Ammon's horn (tissue), 1 donor: ENCODE data around the gene STMP1.

Experiments
- DNase-seq: peaks from one replicate; pipeline ENCODE4 v3.0.0-alpha.2; 2016; ENCODE audit warnings: low spot score

STMP1 gene

DNA sequence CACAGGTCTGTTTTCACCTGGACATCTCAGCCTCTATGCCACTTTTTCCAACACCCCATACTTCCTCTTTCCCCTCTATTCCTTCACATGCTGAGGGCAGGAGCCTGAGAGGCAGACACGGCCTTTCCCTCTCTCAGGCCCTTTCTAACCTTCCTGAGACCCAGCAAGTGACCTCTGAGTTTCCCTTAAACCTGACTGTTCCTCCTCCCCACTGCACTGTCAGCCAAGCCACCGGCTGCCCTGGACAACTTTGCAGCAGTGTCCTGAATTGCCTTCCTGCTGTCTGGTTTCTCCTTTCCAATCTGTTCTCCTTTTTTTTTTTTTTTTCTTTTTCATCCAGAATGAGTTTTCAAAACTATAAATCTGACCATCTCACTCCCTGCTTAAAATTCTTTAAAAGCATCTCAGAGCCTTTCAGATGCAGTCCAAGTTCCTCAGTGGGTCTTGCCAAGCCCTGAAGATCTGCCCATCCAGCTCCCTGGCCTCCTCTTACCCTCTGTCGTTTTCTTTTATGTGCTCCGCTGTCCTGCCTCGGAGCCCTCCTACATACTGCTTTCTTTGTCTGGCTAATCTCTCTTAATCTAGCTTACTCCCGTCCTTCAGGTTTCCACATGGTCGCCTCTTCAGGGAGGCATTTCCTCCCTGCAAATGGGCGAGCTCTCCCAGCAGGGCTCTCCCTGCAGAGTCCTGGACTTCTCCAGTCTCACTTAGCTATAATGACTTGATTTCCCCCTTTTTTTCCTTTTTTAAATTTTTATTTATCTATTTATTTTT is 35.1 kb downstream of the STMP1 start:
- no peak for DNase-seq

DNA sequence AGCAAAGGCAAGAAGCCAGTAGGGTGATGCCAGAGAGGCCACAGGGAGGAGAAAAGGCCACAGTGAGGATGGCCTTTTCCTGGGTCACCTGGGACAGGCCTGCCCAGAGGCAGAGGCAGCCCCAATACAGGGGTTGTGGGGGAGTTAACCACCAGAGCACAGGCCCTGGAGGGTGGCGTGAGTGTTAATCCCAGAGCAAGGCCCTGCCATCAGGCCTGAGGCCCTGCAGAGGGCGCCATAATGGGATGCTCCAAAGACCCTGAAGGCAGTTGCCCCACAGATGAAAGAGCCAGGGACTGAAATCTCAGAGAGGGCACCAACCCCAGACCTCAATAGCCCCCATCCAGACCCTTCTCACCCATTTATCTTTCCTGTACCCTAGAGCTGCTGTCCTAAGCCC is 41.8 kb downstream of the STMP1 start:
- DNase-seq: no peak

DNA sequence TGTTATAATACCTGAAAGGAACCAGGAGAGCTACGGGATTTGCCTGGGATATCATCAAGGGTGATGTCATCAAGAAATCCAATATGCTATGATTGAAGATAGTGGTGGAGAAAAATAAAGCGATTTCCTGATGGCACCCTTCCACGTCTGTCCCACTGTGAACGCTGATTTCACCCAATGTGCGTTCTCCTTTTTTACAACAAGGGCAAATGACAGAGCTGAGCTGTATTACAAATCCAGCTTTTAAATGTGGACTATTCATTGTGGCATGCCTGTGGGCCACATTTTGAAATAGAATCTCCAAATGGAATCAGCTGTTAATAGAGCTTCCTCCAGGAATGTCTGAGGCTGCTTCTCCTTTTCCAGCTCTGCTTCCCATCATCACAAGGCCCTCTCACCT is 42.4 kb downstream of the STMP1 start:
- DNase-seq: no peak

DNA sequence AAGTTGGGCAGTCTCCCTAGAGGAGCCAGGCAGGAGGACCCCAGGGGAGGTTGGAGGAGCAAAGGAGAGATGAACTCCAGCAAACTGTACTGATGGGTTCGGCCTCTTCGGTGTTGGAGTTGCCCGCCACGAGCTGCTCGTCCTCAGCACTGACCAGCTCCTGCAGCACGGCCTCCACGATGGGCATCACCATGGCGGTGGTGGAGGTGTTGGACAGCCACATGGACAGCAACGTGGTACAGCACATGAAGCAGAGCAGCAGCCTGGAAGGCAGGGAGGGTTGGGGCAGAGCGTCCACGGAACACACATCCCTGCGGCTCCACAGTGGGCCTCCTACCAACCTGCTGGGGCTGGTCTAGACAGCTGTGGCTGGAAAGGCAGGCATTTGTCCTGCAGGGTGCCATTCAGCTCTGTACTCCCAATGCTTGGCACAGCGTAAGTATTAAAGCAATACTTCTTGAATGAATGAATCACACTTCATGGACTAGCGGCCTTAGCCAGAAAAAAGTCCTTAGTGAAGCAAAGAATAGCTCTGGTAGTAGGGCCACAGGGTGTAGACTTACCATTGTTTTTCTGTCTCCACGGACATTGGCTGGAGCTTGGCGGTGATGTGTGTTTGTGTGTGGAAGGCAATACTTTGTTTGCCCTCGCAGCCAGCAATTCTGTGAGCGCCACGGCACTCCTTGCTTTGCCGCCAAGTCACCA is 43.9 kb downstream of the STMP1 start:
- DNase-seq: no peak

DNA sequence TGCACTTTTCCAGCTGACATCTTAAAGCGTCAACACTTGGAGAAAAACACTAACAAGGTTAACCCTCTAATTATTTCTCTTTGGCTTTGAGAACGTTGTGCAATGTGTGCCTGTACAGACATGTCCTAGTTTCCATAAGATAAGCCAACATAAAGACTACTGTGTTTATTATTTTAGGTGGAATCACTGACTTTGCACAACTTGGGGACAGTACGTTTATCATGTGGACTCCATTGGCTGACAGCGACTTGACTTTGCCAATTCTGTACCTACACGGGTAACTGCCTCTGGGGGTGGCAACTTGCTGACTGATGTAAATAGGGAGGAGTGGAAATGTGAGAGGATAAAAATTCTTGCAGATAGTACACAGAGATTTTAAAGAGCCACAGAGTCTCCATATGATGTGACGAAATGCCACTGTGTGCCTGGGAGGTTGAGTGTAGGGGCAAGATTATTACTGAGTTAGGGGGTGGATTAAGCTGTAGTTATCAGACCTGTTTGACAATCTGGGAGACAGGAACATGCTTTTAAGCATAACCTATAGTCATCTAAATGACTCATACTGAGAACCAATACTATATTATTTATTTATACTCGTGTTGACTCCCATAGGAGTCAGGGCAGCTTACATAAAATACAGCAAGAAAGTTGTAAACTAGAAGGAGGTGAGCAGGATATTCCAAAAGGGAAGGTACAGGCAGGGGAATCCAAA is 44.7 kb downstream of the STMP1 start:
- no peak for DNase-seq

DNA sequence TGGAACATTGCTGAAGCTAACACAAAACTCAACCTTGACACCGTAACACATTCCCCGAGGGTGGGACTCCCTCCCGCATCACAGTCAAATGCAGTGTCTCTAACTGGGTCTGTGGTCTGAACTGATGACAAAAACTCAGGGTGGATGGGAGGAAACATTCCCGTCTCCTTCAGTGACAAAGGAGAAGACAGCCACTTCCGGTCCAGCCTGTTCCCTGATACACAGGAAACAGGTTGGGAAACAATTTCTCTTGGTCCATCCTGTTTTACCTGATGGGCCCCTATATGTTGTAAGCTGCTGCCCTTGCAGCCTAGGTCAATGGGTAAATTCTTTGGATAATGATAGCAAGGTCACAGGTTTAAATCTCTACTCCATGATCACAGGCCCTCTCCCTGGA is 45.3 kb downstream of the STMP1 start:
- DNase-seq: no peak

DNA sequence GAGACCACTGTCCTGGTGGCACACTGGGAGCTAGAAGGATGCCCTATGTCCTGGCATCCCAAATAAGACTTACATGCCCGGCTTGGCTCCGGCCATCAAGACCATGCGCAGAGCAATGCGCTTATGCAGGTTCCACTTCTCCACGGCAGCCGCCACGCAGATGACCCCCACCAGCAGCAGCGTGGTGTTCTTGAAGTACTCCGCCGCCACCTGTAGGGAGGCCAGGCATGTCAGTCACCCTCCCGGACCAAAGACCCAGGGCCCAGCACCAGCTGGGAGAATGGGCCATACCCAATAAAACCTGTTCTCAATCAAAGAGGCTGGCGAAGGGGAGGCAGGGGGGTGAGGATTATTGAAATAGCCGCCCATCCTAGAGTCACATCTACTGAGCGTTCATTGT is 45.7 kb downstream of the STMP1 start:
- no peak for DNase-seq

DNA sequence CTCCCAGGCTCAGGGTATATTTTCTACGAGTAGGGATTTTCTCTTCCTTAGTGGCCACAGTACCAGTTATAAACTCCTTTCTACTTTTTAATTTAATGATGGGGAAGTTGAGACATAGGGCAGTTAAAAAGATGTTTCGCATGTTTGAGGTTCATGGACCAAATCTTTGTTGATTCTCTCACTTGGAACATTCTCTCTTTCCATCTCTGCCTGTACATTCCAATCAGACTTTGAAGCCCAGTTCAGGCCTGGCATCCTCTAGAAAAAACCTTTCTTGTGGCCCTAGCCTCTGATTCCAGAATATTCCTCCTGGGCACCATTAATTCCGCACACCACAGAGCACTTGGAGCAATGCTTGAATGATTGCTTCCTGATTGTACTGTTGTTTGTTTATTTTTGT is 47.2 kb downstream of the STMP1 start:
- DNase-seq: no peak

DNA sequence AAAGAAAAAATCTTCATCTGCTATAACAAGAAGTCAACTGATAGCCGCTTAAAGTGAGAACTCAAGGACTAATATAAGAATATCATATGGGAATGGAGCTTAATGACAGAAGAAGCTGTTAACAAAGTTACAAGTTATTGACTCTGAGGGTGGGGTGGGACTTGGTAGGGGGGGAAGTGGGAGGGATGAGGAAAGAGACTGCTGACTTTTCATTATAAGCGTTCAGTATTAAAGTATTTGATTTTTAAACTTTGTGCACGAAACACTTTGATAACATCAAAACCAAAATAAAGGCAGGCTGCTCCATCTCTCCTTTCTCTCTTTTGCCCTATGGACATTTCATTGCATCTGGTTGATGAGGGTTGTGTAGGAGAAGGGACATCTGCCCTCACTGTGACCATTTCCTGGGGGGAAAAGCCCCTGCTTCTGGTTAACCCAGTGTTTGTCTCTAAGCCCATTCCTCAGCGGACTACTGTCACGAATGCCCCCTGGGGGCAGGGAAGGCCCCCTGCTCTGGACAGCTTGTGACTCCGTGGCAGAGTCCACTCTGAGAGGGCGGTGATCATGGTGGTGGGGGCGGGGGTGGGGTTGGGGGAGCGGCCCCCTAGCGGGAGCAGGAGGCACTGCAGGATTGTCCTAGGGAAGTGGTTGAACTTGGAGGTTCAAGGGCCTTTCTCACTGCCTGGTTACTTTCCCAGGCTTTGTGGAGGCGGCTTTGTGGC is 48.3 kb downstream of the STMP1 start:
- no peak for DNase-seq

DNA sequence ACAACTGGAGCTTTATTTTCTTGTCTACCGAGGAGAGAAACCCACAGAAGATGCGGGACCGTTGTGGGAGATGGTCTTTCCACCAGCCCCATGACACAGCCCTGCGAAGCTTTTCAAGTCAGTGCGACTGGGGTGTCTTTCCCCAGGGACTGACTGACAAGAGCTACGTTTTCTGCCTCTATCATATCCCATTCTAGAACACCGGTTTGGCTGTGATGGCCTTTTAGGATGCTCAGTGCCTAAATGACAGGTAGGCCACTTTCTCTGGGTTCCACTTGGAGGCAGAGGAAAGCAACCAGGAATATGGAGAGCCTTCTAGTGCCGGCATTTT is 48.8 kb downstream of the STMP1 start:
- no peak for DNase-seq

DNA sequence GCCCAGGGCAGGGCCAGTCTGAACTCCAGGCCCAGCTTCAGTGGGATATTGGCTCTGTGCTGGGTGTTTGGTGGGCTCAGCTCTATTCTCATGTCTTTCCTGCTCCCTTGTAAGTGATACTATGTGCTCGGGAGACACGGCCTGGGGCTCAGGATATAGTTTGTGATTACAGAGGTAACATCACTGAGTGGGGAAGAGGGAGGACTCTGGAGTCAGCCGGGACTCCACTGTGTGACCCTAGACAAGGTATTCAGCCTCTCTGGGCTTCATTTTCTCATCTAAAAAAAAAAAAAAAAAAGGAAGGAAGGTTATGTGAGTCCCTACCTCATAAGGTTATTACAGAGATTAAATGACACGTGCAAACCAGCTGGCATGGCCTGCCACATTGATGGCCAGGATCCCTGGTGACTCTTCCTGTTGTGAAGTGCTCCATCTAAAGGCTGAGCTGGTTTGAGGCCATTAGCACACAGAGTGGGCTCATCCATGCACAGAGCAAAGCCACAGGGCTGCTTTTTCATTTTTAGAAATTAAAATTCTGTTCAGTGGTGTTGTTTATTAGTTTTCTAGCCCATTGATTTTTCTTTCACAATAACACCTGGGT is 50.0 kb downstream of the STMP1 start:
- no peak for DNase-seq

DNA sequence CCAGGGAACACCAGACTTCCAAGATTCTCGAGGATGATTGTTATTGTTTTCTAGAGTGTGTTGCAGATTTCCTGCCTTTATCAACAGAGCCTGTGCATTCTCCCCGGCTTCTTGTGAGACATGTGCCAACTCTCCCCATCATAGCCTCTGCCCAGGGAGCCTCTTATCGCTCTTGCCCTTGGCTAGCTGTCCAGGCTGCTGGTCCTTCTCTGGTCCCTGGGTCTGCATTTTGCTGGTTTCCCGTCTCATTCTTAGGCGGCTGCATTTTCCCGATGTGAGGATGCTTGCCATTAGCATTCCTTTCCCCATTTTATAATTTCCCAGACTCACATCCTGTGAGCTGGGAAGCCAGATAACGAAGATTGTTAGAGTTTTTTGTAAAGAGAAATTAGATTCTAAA is 50.5 kb downstream of the STMP1 start:
- no peak for DNase-seq

DNA sequence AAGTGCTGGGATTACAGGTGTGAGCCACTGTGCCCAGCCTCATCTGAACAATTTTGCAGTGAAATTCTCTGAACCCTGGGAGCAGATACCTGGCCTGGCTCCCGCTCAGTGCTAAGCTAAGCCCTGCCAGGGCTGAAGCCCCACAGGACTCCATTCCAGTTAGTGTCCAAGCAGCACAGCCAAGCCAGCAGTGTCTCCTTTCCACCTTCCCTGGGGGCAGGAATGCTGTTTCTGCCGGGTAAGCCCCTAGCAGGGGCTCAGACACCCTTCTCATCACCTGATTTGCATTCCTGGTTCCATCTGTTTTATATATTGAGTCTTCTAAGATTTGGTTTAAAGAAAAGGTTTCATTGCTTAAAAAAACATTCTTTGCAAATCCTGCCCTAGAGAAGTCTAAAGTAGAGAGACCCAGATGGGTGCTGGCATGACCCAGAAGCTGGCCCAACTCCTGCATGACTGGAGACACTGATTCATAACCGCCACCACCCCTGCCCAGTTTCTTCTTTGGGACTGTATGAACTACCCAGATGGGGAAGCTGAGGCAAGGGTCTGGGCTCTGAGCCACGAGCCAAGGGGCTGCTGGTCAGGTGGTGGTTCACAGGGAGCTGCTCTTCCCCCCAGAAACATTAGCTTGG is 51.6 kb downstream of the STMP1 start:
- no peak for DNase-seq

DNA sequence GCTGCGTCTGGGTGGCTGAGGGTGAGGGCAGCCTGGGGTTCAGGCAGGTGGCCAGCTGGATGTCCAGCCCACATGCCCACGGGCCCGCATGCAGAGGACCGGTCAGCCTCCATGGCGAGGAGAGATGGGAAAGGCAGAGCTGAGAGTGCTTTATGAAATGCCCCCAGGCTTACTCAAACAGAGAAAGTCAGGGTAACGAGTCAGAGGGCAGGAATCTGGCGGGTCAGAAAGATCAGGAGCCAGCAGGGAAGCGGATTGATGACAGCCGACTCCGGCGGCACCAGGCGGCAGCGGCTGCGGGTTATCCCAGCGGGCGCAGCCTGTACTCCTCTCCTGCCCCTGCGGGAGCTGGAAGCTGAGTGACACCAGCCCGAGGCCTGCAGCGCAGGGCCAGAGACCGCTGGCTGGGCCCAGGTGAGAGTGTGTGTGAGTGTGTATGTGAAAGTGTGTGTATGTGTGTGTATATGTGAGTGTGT is 52.3 kb downstream of the STMP1 start:
- DNase-seq: no peak

DNA sequence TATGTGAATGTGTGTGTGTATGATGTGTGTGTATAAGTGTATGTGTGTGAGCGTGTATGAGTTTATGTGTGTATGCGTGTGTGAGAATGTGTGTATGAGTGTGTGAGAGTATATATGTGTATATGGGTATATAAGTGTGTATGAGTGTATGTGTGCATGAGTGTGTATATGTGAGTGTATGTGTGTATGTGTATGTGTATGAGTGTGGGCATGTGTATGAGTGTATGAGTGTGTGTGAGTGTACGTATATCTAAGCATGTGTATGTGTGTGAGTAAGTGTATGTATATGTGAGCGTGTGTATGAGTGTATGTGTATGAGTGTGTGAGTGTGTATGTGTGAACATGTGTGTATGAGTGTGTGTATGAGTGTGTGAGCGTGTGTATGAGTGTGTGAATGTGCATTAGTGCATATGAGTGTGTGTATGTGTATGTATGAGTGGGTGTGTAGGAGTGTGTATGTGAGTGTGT is 52.8 kb downstream of the STMP1 start:
- no peak for DNase-seq

DNA sequence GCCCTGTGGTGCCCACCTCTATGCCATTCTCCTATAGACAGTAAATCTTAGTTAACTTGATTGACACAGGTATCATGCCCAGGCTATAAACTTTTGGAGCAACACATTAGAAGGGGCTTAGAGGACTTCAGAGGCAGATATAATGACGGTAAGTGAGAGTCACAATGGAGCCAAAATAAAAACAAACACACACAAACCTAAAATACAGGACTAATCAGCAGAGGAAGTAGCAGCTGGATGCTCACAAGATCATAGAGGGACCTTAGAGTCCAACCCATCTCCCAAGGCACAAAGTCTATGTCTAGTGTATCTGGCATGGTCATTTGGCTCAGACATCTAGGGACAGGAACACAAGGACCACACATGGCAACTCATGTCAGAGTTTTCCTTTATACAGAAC is 53.4 kb downstream of the STMP1 start:
- DNase-seq: no peak

DNA sequence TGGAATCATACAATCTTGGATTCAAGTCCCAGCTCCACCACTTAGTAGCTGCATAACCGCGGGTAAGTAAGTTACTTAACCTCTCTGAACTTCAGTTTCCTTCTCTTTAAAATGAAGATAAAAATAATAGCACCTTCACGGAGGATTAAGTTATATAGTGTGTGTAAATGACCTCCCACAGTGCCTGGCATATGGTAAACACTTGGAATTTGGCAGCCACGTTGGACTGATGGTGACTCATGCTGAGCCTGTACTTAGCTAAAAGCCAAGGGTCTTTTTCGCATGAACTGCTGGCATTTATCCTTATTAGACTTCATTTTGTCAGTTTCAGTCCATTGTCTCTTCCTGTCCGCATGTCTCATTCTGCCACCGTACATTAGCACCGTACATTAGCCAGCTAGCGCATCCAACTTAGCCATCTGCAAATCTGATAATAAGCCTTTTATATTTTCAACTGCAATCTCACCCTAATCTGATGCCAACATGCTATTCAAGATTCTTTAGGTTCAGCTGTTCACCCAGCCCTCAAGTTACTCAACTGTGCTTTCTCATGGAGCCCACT is 54.4 kb downstream of the STMP1 start:
- DNase-seq: peak; percentile 7

DNA sequence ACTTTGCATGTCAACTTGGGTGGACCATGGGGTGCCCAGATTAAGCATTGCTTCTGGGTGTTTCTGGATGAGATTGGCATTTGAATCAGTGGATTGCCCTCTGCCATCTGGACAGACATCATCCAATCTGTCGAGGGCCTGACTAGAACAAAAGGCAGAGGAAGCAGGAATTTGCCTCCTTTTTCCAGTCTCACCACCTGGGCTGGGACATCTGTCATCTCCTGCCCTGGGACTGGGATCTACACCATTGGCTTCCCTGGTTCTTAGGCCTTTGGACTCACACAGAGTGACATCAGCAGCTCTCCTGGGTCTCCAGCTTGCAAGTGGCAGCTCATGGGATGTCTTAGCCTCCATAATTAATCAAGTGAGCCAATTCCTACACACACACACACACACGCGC is 55.4 kb downstream of the STMP1 start:
- DNase-seq: no peak

DNA sequence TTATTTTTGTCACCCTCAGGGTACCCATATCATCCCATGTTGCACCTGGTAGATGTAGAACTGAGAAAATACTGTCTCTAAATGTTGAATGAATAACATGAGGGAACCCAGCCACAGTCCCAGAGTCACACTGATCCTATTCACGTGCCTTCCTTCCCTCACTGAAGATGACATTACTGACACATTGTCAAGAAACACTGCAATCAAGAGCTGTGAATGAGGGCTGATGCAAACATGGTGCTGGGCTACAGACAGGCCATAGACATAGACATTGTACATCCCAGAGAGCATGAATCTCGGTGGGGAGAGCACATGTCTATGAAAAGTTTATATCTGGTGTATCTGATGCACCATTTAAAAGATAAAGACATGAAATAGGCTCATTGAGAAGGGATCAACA is 55.9 kb downstream of the STMP1 start:
- DNase-seq: no peak

DNA sequence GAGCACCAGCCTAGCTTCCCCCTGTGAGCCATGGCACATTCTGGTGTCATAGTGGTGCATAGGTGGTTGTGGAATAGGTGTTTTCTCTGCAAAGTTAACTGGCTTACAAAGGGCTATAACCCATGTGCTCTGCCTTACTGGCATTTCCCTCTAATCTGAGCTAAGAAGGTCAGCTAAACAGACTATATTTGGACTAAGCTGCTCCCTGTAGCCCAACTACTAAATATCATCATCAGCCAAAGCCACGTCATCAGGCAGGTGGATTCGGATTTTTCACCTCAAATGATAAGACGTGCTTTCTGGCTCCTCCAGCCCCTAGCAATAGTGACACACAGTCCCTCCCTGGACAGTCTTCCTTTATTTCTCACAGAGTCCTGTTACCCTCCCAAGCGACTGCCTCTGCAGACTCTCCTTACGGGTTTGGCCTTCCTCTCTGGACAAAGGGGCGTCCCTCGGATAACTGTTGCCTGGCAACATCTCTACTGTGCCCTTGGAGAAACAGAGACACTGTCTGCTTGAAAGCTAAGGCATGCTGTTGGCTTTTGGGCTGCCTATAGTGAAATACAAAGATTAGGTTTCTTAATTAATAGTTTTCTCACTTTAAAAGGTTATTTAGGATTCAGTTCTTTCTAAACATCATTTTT is 56.6 kb downstream of the STMP1 start:
- DNase-seq: no peak

DNA sequence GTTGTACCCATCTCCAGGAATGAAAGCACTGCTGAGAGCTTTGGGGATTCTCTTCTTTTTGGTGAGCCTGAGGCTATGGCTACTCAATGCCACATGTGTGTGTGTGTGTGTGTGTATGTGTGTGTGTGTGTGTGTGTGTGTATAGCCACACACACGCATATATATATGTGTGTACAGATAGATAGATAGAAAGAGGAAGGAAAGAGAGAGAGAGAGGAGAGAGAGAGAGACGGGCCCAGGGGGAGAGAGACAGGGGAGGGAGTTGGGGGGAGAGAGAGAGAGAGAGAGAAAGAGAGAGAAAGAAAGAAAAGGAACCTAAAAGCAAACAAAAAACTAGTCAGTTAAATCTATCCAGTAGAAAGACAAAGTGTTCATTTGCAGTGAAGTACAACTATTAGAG is 57.4 kb downstream of the STMP1 start:
- no peak for DNase-seq
